Measurements from ENCODE around the gene TM4SF4. TPM values are rescaled to one million over a fixed set of nuclear protein-coding genes. Genes with fewer than 3 reads are reported as not detected.
A peak's percentile ranks its signal among the peaks of the same experiment; 100 is the strongest.

The TM4SF4 gene
- total and polyA plus RNA-seq, 11 donors = not detected

DNA sequence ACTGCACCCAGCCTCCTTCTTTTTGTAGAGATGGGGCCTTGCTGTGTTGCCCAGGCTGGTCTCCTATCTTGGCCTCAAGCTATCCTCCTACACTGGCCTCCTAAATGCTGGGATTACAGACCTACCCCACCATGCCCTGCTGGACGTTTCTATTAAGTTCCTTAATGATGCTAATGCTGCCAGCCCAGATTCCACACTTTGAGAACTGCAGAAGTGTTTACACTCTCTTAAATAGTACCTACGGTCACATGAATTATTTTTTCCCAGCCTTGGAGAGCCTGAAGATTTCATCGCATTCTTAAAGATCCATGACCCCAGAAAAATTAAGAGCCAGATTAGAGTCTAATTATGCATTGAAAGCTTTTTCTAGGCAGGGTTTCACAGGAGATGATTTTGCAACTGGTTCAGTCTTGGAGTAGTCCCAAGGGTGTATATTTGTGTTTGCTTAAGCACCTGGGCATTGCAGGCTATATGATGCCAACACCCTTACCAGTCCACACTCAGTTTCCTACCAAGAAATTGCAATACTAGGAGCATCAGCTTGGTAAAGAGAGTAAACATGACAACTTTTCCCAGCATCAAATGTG, 36.6 kb downstream of the TM4SF4 start:
- Histone ChIP-seq H3K4me3 (no peak overlapping the region), H3K27me3 (no peaks in the 10 kb centered on the region), H3K4me1 (peaks cover 0 to 23% (median 2%) of the 10 kb centered on the region in 12 donors), H3K27ac (no peak overlapping the region), H3K36me3 (peaks cover 0 to 3% (median 0%) of the 10 kb centered on the region in 9 donors), H3K9me3 (no peaks in the 10 kb centered on the region)
- intact Hi-C loops (cut with DNase I) = loop anchor here in 6 of 10 donors (5.0 to 10.0 kb wide), 3 partner anchors 206 to 264 kb away; no protein-coding TSS in a partner anchor
- WGBS, 4 donors = 81 to 89% (median 87%) methylated on average over 3 of the region's 3 CpGs
- ATAC-seq (no peak), DNase-seq (no peak)
- TF ChIP-seq POLR2A (IDR thresholded peaks at IDR 0.05) = no peak
- TF ChIP-seq, protein P1, sequence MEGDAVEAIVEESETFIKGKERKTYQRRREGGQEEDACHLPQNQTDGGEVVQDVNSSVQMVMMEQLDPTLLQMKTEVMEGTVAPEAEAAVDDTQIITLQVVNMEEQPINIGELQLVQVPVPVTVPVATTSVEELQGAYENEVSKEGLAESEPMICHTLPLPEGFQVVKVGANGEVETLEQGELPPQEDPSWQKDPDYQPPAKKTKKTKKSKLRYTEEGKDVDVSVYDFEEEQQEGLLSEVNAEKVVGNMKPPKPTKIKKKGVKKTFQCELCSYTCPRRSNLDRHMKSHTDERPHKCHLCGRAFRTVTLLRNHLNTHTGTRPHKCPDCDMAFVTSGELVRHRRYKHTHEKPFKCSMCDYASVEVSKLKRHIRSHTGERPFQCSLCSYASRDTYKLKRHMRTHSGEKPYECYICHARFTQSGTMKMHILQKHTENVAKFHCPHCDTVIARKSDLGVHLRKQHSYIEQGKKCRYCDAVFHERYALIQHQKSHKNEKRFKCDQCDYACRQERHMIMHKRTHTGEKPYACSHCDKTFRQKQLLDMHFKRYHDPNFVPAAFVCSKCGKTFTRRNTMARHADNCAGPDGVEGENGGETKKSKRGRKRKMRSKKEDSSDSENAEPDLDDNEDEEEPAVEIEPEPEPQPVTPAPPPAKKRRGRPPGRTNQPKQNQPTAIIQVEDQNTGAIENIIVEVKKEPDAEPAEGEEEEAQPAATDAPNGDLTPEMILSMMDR (IDR thresholded peaks at IDR 0.05) = no peak

- Histone ChIP-seq H3K36me3 (peaks cover 0 to 14% (median under 1%) of the 10 kb centered on the region in 9 donors), H3K9me3 (no peaks in the 10 kb centered on the region), H3K27ac (no peak overlapping the region), H3K4me3 (no peak overlapping the region), H3K27me3 (no peaks in the 10 kb centered on the region), H3K4me1 (peaks cover 0 to 25% (median 4%) of the 10 kb centered on the region in 12 donors)
- 14 to 16% (median 15%) methylated on average over 9 of the region's 9 CpGs for WGBS, 4 donors
- TF ChIP-seq, protein P1 (IDR thresholded peaks at IDR 0.05) = peak; percentile 70 to 92 (median 84)
- TF ChIP-seq POLR2A (IDR thresholded peaks at IDR 0.05) = no peak
- DNase-seq (peak; percentile 58 to 68 (median 61)), ATAC-seq (peak; percentile 70 to 88 (median 79))
- intact Hi-C loops (cut with DNase I) = loop anchor here (1.0 to 10.0 kb wide), 7 partner anchors 205 to 263 kb away; no protein-coding TSS in a partner anchor
These were observed 37.7 kb downstream of the TM4SF4 start for GRCh38 chr3:149512073-149512782.

- DNase-seq = no peak
- 91 to 95% (median 92%) methylated on average over 2 of the region's 2 CpGs for WGBS, 4 donors
- intact Hi-C loops (cut with DNase I) = loop anchor here in 6 of 10 donors (5.0 to 10.0 kb wide), 3 partner anchors 203 to 260 kb away; no protein-coding TSS in a partner anchor
- no peaks in the 10 kb centered on the region for H3K27me3 ChIP-seq
- TF ChIP-seq POLR2A (IDR thresholded peaks at IDR 0.05) = no peak
- TF ChIP-seq, protein P1 (IDR thresholded peaks at IDR 0.05) = no peak
- peaks cover 0 to 14% (median 1%) of the 10 kb centered on the region in 12 donors for H3K4me1 ChIP-seq
- ATAC-seq = no peak
- H3K36me3 ChIP-seq = peaks cover 0 to 33% (median 16%) of the 10 kb centered on the region in 9 donors
- H3K27ac ChIP-seq = no peak overlapping the region
- no peaks in the 10 kb centered on the region for H3K9me3 ChIP-seq
- no peak overlapping the region for H3K4me3 ChIP-seq
These were observed 40.0 kb downstream of the TM4SF4 start for GRCh38 chr3:149514471-149514870.

- ATAC-seq (no peak), DNase-seq (no peak)
- intact Hi-C loops (cut with DNase I) = loop anchor here in 1 of 10 donors (10.0 kb wide), 1 partner anchor 260 kb away; no protein-coding TSS in a partner anchor
- Histone ChIP-seq H3K27ac (no peak overlapping the region), H3K4me1 (peaks cover 0 to 14% (median 1%) of the 10 kb centered on the region in 12 donors), H3K4me3 (no peak overlapping the region), H3K9me3 (no peaks in the 10 kb centered on the region), H3K36me3 (peaks cover 0 to 41% (median 24%) of the 10 kb centered on the region in 9 donors), H3K27me3 (no peaks in the 10 kb centered on the region)
- TF ChIP-seq, protein P1 (IDR thresholded peaks at IDR 0.05) = no peak
- TF ChIP-seq POLR2A (IDR thresholded peaks at IDR 0.05) = no peak
- WGBS, 4 donors = 81 to 96% (median 87%) methylated on average over 2 of the region's 2 CpGs
These were observed 40.8 kb downstream of the TM4SF4 start for GRCh38 chr3:149515249-149515648.
